Ureter (tissue), 1 donor: ENCODE measurements around the gene SLC9A5. TPM values are rescaled to one million over a fixed set of nuclear protein-coding genes. Genes with fewer than 3 reads are reported as not detected.

Experiments used
- DNase-seq: peaks from one replicate; pipeline ENCODE4 v3.0.0-alpha.2; 2020; ENCODE audit warnings: low spot score
- total RNA-seq: library from RNA; stranded (reverse); gene quantifications from one replicate; pipeline ENCODE4 v1.2.4, GENCODE V29; 2023
- donor health status: DM: yes; HTN: yes; CAD: no.

The SLC9A5 gene
- total RNA-seq, 1 donor from 2014 or later = 0.86 TPM

DNA sequence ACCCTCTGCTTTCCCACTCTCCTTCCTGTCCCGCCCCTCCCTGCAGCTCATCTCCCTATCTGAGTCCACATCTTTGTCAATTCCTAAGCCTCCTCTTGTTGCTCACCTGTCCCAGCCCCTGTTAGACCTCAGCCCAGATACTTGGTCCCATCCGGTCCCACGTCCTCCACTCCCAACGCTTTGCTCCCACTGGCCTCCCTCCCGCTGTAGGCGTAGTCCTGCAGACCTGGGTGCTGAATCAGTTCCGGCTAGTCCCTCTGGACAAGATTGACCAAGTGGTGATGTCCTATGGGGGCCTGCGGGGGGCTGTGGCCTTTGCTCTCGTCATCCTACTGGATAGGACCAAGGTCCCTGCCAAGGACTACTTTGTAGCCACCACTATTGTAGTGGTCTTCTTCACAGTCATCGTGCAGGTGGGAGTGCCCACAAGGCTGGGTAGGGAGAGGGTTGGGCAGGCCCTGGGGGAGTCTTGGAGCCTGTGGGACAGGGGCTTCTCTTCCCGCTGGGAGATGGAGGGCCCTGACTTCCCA is 8.0 kb downstream of the SLC9A5 start:
- no peak for DNase-seq

DNA sequence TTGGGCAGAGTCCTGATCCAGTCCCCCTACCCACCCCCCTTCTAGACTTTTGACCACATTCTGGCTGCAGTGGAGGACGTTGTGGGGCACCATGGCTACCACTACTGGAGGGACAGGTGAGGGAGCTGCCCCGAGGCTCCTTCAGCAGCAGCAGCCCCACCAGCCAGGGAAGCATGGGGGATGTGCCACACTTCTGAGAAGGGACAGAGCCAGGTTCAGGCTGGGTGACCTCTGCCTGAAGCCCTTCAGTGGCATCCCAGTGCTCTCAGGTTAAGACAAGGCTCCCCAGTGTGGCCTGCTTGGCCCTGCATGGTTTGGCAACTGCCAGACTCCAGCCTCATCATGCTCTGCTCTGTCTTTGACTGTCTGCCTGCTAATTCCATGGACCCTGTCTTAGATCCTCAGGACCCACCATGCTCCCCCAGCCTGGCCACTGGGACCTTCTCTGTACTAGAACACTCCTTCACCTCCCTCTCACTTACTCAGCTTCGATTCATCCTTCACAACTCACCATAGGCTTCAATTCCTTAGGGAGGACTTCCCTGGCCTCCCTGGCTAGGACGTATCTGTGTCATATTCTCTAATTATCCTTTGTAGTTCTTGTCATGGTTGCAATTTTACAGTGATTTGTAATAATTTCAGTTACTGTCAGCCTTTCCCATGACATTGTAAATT is 8.8 kb downstream of the SLC9A5 start:
- no peak for DNase-seq

DNA sequence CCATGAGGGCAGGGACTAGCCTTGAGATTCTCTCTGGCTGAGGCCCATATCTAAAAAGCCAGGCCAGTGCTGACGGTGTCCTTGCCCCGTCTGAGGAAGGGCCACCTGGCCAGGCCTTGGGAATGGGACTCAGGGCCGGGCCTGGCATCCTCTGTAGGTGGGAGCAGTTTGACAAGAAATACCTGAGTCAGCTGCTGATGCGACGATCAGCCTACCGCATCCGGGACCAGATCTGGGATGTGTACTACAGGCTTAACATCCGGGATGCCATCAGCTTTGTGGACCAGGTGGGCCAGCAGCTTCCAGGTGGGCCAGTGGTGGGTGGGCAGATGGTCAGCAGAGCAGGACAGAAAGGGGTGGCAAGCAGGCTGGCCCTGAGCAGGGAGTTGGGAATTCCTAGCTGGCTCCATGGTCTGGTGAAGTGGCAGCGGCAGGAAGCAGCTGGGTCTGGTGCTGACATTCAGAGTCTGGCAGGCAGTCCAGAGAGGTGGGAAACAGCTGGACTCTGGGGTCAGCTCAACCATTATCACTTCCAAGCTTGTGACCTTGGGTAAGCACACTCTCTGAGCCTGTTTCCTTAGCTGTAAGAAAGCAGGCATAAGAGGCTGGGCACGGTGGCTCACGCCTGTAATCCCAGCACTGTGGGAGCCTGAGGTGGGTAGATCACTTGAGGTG is 9.5 kb downstream of the SLC9A5 start:
- DNase-seq = no peak

DNA sequence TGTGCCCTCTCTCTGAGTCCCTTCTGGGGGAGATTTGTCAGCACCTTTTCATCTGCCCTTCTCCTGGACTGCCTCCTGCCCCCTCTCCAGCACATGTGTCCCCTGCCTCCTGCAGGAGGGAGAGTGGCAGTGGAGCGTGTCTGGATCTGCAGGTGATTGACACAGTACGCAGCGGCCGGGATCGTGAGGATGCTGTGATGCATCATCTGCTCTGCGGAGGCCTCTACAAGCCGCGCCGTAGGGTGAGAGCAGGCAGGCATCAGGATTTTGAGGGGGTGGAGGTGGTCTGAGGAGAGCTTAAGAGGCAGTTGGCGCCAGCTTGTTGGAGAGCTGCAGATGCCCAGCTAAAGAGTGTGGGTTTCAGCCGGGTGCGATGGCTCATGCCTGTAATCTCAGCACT is 10.9 kb downstream of the SLC9A5 start:
- no peak for DNase-seq

DNA sequence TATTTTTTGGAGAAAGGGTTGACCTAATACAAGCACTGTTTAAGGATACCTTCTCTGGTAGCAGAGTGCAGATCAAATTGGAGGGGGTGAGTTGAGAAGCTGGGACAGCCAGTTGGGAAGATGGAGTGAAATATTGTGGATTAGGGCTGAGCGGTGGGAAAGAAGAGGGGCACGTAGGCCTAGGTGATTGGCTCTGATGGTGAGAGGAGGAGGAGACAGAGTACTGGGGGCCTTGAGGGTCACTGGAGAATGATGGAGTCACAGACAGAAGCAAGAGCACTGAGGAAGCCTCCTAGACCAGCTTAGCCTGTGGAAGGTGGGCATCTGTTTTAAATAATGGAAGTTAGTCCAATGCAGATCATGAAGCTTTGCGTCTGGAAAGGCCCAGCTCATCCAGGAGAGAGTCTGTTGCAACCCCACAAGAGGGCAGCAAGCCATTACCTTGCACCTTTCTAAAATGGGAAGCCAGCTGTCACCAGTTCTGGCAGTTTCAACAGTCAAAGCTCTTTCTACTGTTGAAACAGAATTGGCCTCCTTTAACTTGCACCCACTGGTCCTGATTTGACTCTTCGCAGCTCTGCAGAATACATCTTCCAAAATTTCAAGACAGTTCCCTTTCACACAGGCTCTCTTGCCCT is 11.8 kb downstream of the SLC9A5 start:
- DNase-seq = no peak

DNA sequence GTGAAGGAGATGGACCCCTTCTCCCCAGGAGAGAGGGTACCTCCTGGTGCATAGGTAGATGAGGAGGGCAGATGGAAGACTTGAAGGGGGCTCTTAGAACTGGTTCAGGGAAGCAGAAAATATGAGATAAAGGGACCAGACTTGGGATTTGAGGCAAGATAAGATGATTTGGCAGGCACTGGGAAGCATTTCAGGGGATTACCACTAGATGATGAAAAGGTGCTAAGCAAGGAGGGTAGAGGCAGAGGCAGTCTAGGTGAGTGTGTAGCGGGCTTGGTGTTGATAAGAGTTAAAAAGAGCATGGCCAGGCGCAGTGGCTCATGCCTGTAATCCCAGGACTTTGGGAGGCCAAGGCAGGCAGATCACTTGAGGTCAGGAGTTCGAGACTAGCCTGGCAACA is 14.4 kb downstream of the SLC9A5 start:
- DNase-seq = no peak

DNA sequence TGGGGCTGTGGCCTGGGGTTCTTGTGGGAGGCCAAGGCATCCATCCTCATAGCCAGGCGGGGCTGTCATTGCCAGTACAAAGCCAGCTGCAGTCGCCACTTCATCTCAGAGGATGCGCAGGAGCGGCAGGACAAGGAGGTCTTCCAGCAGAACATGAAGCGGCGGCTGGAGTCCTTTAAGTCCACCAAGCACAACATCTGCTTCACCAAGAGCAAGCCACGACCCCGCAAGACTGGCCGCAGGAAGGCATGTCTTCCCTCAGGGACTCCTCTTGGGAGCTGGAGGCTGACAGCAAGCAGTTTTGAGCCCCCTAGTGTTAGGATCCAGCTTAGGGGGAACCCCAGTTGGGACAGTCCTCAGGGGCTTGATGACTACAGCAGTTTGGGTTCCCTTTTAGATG is 15.5 kb downstream of the SLC9A5 start:
- no peak for DNase-seq

DNA sequence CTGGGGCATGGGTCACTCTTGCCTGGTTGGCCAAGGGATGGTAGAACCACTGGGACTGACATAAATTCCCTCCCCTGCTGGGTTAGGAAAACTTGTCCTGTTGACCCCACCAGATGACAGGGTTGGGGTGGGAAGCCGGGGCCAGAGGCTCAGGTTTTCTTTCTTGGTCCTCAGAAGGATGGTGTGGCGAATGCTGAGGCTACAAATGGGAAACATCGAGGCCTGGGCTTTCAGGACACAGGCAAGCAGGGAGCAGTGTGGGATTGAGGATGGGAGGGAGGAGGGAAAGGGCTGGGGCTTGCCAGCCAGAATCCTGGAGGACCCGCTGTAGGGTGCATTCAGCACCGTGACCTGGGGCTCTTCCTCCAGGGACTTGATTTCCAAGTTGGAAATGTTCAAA is 16.1 kb downstream of the SLC9A5 start:
- DNase-seq = no peak

DNA sequence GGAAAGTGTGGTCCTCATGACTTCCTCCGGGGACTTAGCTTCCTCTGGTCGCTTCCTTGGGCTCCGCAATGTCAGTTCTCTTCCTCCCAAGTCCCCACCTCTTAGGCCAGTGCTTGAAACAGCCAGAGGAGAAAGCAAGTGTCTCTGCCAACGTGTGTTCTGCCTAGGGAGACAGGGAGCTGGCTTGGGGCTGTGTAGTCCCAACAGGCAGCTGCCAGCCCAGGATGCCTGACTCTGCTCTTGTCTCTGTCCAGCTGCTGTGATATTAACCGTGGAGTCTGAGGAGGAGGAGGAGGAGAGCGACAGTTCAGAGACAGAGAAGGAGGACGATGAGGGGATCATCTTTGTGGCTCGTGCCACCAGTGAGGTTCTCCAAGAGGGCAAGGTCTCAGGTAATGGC is 17.1 kb downstream of the SLC9A5 start:
- DNase-seq = no peak

DNA sequence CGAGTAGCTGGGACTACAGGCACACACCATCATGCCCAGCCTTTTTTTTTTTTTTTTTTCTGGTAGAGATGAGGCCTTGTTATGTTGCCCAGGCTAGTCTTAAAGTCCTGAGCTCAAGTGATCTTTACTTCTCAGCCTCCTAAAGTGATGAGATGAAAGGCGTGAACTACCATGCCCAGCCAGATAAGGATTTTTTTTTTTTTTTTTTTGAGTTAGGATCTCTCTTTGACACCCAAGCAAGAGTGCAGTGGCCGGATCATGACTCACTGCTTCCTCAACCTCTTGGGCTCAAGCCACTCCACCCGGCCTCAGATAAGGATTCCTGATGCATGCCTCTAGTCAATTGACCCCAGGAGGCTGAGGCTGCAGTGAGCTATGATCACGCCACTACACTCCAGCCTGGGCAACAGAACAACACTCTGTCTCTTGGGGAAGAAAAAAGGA is 19.4 kb downstream of the SLC9A5 start:
- no peak for DNase-seq

DNA sequence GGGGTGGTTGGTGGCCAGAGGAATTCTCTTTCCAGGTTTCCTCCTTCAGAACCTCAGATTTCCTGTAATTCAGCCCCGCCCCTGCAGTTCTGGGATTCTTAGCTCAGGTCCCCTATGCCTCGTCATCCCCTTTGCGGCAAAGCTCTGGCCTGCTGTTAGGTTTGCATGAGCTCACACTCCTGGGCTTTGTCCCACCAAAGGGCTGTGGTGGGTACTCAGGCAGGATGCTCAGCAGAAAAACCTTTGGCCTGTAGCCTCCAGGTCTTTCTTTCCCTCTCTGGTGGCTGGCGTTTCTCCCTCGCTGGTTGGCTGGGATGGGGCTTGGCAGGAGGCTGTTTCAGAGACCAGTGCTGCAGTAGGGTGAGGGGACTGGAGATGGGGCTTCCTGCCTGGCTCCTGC is 21.0 kb downstream of the SLC9A5 start:
- no peak for DNase-seq

DNA sequence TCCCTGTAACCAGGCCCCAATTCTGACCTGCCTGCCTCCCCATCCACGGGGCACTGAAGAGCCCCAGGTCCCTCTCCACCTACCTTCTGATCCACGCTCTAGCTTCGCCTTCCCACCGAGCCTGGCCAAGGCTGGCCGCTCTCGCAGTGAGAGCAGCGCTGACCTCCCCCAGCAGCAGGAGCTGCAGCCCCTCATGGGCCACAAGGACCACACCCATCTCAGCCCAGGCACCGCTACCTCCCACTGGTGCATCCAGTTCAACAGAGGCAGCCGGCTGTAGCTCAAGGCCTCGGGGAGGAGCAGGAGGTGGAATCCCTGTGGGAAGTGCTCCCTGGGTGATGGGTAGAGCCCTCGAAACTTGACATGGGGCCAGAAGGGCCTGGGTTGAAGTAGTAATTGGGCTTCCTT is 22.2 kb downstream of the SLC9A5 start:
- no peak for DNase-seq

DNA sequence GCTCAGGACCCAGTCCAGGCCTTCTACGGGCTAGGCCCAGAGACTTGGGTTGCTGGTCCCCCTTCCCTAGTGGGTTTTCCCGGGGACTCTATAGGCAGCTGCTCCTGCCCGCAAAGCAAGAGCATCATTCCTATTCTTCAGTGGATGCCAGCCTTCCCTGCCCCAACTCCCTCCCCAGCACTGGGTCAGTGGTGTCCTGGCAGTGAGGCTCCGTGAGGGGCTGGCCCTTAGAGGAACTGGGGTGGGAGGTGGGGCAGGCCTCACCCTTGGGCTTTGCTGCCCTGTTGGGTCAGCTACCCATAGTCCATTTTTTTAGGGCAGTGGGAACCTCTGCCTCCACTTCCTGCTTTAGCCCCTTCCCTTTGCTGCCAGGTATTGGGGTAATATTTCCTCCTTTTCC is 22.7 kb downstream of the SLC9A5 start:
- no peak for DNase-seq

DNA sequence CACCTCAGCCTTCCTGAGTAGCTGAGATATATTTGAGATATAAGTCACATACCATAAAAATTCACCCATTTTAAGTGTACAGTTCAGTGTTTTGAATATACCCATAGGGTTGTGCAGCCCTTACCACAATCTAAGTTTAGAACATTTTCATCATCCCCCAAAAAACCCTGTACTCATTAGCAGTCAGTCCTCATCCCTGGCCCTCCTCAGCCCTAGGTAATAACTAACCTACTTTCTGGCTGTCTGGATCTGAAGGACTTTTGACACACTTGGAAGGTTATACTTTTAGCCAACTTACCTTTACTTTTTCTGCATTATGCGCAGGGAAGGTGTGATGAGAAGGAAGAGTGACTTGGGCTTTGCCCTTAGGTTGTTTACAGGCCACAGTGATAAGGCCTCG is 26.5 kb downstream of the SLC9A5 start:
- DNase-seq = no peak

DNA sequence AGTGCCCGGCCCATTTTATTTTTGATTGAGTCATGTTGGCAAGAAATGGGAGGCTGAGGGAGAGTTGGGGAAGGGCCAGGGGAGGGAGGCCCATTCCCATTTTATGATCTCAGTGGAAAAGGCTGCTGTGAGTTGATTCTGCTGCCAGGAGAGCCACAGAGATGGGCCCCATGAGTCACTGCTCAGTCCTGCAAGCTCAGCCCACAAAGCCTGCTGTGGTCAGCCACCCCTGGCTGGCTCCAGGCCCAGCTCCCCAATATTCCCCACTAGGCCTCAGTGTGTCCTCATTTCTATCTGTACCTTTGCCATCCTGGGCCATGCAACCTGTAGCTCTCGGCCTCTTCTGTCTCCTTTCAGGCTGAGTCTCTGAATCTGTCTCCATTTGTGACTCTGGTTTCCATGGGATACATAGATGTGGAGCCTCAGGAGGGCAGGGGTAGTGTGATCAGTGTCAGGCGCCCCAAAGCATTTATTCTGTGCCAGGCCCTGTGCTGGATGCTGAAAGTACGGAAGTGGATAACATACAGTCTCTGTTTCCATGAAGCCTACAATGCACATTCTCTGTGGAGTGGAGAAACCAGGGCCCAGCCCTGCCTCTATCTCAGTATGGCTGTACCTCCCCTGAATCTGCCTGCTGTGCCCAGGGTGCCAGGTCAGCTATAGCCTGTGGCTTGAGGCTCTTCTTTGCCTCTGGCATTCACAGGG is 28.7 kb downstream of the SLC9A5 start:
- DNase-seq = no peak

DNA sequence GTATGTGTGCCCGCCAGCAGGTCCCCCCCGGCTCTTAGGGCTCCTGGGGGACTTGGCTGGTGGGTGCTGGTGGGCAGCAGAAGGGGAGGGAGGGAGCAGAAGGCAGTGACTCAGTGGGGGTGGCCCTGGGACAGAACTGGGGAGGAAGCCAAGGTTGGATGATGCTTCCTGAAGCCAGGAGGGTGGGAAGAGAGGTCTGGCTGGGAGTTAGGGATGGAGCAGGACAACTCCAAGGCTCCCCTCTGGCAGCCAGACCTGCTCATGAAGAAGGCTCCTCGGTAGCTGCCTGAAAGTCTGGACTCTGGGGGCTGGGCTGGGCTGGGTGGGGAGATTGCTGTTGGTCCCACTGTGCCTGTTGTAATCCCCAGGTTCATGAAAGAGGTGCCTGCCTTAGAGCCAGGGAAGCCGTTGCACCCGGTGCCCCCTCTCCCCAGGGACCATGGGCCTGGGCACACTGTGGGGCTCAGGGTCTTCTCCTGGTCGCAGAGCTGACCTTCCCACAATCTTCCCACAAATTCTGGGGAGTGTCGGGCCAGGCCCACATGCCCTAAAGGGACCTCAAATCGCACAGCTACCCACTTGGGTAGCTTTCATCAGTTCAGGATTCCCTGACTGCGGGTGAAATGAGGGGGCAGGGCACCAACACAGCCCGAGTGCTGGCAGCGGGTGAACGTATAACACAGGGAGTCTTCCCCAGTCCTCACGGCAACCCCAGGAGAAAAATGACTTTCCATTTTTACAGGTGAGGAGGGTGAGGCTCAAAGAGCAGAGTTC is 29.4 kb downstream of the SLC9A5 start:
- no peak for DNase-seq

DNA sequence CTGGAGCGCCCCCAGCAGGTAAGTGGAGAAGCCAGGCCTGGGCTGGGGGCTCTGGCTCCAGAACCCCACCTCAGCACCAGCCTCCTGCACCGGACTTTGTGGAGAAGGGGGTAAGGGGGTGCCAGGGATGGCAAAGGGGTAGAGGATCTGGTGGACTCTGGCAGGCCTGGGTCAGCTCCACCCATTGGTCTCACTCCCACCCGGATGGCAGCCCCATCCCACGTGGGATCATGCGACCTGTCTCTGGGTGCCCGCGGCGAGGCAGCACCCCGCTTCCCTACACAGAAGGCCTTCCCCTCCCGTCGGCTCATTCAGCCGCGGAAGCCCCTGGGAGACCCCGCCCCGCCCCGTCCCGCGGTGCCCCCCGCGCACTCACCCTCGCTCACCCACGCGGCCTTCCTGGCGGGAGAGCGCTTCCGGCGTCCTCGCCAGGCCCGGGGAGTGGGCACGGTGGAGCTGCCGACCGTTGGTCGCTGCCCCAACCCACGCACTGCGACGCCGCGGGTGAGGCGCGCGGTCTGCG is 30.1 kb downstream of the SLC9A5 start:
- DNase-seq = no peak

DNA sequence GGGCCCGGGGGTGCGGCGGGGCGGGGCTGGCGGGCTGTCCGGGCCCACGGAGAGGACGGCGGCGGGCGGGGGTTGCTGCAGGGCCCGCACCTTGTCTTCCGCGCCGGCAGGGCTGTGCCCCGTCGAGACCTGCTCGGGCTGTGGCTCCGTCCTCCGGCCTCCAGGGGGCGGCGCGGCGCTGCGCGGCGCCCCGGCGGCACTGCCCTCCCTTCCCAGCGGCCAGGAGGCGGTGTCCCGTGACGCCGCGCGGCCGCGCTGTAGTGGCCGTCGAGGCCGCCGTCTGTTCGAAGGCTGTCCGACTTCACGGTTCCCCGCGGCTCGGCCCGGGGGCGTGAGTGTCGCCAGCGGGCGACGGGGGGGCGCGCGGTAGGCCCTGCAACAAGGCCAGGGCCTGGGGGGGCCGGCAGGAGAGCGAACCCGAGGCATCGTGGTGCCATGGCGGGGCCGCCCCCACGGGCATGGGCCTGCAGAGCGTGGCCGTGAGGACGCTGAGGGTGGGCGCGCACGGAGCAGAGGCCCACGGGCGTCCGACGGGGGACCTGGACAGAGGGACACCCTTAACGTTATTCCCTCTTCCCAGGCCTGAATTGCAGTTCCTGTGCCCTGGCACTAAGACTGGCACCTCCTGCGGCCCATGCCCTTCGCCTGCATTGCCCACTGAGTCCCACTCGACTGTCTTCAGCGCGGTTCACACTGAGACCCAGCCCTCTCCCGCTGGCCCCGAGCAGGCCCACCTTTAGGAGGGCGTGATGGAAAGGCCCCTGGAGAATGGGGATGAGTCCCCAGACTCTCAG is 30.7 kb downstream of the SLC9A5 start, which contains the start of gene PLEKHG4:
TSS of gene PLEKHG4 (plus strand) at position 237 of the 794 bp plus-strand sequence. CDS start at position 750, 513 bp downstream.
- DNase-seq = peak; percentile 70

DNA sequence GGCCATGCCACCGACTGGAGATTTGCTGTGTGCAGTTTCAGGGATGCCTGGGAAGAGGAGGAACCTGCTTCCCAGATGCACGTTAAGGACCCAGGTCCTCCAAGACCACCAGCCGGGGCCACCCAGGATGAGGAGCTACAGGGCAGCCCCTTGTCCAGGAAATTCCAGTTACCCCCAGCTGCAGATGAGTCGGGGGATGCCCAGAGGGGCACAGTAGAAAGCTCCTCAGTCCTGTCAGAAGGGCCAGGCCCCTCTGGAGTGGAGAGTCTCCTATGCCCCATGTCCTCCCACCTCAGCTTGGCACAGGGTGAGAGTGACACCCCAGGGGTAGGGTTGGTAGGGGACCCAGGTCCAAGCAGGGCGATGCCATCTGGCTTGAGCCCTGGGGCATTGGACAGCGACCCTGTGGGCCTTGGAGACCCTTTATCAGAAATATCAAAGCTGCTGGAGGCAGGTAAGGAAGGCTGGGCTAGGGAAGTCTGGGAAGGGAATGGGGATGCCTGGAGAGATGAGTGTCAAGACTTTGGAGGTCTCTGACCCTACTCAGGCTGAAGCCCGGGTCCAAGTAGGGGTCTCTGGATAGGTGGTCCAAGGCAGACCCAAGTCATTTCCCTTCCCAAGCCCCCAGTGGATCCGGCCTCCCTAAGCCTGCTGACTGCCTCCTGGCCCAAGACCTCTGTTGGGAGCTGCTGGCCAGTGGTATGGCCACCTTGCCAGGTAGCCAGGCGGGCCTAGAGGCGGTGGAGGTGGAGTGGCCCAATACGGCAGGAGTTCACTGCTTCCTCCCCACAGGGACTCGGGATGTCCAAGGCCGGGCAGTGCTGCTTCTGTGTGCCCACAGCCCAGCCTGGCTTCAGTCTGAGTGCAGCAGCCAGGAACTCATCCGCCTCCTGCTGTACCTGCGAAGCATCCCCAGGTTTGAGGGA is 31.6 kb downstream of the SLC9A5 start:
- no peak for DNase-seq
